H1 (cell line): ENCODE results near the gene UFD1. TPM values are rescaled to one million over a fixed set of nuclear protein-coding genes. Genes with fewer than 3 reads are reported as not detected.

Experiments used
- RBBP5 ChIP-seq: IDR thresholded peaks from 2 replicates; pipeline ENCODE4 v1.7.1; 2012; ENCODE audit warnings: low read depth, mild to moderate bottlenecking, inconsistent platforms, low read length, moderate library complexity, borderline replicate concordance
- SAP30 ChIP-seq: fragments of 300-600 bp; sonication (generic); IDR thresholded peaks from 2 replicates; pipeline ENCODE4 v1.7.1; 2012; ENCODE audit warnings: low read length, moderate library complexity, mild to moderate bottlenecking, inconsistent platforms; ENCODE audit not compliant: insufficient read depth, insufficient replicate concordance
- polyA plus RNA-seq, 7 experiments: library from polyadenylated mRNA; depleted of rRNA in 3 of 7; stranded (reverse) in 5 of 7; unstranded in 2 of 7; fragments of >200 nt in 5 of 7; fragments of 200-250 nt in 2 of 7; gene quantifications; 1 replicate in 5 of 7; 2 replicates in 1 of 7; 4 replicates in 1 of 7; pipeline versions ENCODE4 v1.2.1 to v1.2.3, GENCODE V29; 2011 to 2013; ENCODE audit warnings: missing spikeins in 2 of 7, mixed read lengths in 2 of 7
- total RNA-seq: library from RNA; stranded (reverse); fragmentation: NEBNext Ultra II Directional; extraction: Animal tissue kit (Norgen Biotek cat#: 25700); gene quantifications from 2 replicates; pipeline ENCODE4 v1.2.1, GENCODE V29; 2021
- TF ChIP-seq, protein P1 (sequence below): fragments of 300-600 bp; sonication (generic); IDR thresholded peaks from 2 replicates; pipeline ENCODE4 v1.7.1; 2012; ENCODE audit warnings: low read length, moderate library complexity, mild to moderate bottlenecking, inconsistent platforms; ENCODE audit not compliant: insufficient replicate concordance
- TF ChIP-seq, protein P2 (sequence below): IDR thresholded peaks from 2 replicates; pipeline ENCODE4 v1.6.1; 2012; ENCODE audit warnings: inconsistent platforms
- TF ChIP-seq, protein P3 (sequence below): IDR thresholded peaks from 2 replicates; pipeline ENCODE4 v1.6.1; 2012; ENCODE audit warnings: low read length, inconsistent platforms
- TF ChIP-seq, protein P4 (sequence below): IDR thresholded peaks from 2 replicates; pipeline ENCODE4 v1.6.1; 2012; ENCODE audit warnings: inconsistent platforms

UFD1 gene
- total and polyA plus RNA-seq, 2 of the 8 experiments (the other 6 are each of a cell fraction or from before 2014, with no cell fraction given): 74.6 to 116 TPM

DNA sequence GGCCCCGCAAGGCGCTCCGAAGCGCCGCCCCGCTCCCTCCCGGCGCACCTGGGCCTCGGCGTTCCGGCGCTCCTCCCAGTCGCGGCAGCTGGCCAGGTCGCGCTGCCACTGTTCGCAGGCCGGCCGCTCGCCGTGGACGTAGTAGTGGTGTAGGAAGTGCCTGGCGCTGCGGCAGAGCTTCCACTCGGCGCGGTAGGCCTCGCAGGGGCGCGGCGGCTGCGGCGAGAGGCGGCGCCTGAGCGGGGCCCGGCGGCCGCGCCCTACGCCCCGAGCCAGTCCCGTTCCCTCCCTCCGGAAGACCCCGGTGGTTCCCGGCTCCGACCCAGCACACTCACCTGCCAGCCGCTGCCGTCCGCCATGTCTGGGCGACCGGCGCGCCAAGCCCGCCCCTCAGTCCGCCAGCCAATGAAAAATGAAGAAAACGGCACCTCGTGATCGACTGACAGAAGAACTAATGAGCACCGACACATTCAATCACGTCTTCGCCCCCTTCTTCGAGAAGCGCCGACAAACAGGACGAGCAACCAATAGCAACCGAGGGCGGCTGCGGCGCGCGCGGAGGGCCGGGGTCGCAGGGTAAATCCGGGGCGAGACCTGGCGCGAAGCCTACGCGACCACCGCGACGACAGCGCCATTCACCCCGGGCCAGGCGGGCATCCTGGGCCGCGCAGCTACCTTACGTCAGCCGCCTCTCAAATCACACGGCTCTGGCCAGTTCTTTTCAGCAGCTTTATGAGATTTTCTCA lies 31.5 kb downstream of the UFD1 start, which contains the start of gene C22orf39 (continued):
- TF ChIP-seq, protein P1, sequence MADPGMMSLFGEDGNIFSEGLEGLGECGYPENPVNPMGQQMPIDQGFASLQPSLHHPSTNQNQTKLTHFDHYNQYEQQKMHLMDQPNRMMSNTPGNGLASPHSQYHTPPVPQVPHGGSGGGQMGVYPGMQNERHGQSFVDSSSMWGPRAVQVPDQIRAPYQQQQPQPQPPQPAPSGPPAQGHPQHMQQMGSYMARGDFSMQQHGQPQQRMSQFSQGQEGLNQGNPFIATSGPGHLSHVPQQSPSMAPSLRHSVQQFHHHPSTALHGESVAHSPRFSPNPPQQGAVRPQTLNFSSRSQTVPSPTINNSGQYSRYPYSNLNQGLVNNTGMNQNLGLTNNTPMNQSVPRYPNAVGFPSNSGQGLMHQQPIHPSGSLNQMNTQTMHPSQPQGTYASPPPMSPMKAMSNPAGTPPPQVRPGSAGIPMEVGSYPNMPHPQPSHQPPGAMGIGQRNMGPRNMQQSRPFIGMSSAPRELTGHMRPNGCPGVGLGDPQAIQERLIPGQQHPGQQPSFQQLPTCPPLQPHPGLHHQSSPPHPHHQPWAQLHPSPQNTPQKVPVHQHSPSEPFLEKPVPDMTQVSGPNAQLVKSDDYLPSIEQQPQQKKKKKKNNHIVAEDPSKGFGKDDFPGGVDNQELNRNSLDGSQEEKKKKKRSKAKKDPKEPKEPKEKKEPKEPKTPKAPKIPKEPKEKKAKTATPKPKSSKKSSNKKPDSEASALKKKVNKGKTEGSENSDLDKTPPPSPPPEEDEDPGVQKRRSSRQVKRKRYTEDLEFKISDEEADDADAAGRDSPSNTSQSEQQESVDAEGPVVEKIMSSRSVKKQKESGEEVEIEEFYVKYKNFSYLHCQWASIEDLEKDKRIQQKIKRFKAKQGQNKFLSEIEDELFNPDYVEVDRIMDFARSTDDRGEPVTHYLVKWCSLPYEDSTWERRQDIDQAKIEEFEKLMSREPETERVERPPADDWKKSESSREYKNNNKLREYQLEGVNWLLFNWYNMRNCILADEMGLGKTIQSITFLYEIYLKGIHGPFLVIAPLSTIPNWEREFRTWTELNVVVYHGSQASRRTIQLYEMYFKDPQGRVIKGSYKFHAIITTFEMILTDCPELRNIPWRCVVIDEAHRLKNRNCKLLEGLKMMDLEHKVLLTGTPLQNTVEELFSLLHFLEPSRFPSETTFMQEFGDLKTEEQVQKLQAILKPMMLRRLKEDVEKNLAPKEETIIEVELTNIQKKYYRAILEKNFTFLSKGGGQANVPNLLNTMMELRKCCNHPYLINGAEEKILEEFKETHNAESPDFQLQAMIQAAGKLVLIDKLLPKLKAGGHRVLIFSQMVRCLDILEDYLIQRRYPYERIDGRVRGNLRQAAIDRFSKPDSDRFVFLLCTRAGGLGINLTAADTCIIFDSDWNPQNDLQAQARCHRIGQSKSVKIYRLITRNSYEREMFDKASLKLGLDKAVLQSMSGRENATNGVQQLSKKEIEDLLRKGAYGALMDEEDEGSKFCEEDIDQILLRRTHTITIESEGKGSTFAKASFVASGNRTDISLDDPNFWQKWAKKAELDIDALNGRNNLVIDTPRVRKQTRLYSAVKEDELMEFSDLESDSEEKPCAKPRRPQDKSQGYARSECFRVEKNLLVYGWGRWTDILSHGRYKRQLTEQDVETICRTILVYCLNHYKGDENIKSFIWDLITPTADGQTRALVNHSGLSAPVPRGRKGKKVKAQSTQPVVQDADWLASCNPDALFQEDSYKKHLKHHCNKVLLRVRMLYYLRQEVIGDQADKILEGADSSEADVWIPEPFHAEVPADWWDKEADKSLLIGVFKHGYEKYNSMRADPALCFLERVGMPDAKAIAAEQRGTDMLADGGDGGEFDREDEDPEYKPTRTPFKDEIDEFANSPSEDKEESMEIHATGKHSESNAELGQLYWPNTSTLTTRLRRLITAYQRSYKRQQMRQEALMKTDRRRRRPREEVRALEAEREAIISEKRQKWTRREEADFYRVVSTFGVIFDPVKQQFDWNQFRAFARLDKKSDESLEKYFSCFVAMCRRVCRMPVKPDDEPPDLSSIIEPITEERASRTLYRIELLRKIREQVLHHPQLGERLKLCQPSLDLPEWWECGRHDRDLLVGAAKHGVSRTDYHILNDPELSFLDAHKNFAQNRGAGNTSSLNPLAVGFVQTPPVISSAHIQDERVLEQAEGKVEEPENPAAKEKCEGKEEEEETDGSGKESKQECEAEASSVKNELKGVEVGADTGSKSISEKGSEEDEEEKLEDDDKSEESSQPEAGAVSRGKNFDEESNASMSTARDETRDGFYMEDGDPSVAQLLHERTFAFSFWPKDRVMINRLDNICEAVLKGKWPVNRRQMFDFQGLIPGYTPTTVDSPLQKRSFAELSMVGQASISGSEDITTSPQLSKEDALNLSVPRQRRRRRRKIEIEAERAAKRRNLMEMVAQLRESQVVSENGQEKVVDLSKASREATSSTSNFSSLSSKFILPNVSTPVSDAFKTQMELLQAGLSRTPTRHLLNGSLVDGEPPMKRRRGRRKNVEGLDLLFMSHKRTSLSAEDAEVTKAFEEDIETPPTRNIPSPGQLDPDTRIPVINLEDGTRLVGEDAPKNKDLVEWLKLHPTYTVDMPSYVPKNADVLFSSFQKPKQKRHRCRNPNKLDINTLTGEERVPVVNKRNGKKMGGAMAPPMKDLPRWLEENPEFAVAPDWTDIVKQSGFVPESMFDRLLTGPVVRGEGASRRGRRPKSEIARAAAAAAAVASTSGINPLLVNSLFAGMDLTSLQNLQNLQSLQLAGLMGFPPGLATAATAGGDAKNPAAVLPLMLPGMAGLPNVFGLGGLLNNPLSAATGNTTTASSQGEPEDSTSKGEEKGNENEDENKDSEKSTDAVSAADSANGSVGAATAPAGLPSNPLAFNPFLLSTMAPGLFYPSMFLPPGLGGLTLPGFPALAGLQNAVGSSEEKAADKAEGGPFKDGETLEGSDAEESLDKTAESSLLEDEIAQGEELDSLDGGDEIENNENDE: no peak
- TF ChIP-seq RBBP5 (peak; percentile 66; the same call in 1 of the 2 replicates), SAP30 (no peak)
- TF ChIP-seq, protein P2, sequence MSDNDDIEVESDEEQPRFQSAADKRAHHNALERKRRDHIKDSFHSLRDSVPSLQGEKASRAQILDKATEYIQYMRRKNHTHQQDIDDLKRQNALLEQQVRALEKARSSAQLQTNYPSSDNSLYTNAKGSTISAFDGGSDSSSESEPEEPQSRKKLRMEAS: peak; percentile 82
- TF ChIP-seq, protein P3, sequence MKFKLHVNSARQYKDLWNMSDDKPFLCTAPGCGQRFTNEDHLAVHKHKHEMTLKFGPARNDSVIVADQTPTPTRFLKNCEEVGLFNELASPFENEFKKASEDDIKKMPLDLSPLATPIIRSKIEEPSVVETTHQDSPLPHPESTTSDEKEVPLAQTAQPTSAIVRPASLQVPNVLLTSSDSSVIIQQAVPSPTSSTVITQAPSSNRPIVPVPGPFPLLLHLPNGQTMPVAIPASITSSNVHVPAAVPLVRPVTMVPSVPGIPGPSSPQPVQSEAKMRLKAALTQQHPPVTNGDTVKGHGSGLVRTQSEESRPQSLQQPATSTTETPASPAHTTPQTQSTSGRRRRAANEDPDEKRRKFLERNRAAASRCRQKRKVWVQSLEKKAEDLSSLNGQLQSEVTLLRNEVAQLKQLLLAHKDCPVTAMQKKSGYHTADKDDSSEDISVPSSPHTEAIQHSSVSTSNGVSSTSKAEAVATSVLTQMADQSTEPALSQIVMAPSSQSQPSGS: 0 out of 2 replicates have a peak, but pooled peaks have one; percentile 31
- TF ChIP-seq, protein P4, sequence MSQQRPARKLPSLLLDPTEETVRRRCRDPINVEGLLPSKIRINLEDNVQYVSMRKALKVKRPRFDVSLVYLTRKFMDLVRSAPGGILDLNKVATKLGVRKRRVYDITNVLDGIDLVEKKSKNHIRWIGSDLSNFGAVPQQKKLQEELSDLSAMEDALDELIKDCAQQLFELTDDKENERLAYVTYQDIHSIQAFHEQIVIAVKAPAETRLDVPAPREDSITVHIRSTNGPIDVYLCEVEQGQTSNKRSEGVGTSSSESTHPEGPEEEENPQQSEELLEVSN: peak; percentile 90
